Stimulated activated CD4-positive, alpha-beta T cell treated with anti-CD3 and anti-CD28 coated beads, TNF-alpha, amount 100 ng/mL, for 1 hour (primary cell): ENCODE measurements around the gene PGLYRP4.
"Not testable (repeated sequence)": the region's sequence is repeated elsewhere in the genome, so short reads cannot be mapped to it uniquely, and the experiment has no call there.

Source experiments
- DNase-seq, 3 donors: peaks; one replicate each; pipeline ENCODE4 v3.0.0-alpha.2; 2020; ENCODE audit warnings: low read depth in 3 of 3, low spot score in 1 of 3

PGLYRP4 gene

DNA sequence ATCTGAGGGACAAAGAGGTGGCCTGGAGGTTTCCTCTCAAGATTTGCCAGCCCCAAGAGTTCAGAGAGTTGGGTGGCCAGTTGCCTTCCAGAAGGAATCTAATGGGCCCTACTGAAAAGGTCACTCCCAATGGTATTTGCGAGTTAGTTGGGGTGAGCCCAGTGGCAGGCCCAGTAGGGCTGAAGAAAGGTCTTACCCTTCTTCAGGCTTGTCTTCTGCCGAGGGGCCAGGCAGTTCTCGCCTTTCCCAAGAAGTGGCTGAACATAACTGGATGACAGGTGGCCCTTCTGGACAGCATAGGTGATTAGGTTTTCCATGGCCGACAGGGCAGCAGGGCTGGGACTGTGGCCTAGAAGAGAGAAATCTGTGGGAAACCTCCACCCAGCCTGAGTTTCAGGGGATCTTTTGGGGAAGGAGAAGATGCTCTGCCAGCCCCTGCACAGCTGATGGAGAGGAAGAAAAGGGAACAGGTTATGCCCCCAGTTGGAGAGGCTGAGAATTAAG lies 7.2 kb downstream of the PGLYRP4 start:
- no peak for DNase-seq

DNA sequence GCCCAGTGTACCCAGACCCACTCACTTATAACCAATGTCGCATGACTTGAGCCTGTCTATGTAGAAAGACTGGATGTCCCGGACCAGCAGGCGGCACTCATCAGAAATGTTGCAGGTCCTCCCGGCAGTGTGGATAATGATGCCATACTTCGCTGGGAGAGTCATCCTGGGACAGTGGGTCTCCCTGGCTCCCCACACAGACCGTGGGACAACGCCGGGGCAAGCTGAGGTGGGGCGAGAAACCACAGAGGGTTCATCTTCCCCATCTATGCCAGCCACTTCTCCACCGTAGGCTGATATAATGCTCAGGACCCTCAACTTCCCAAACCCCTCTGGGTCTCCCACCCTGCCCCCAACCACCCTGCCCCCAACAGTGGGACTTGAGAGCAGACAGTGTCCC lies 8.3 kb downstream of the PGLYRP4 start:
- no peak for DNase-seq

- DNase-seq, result no peak
Observed at GRCh38 chr1:153339802-153340201, 8.8 kb downstream of the PGLYRP4 start.

GRCh38 chr1:153337980-153338853 lies 10.4 kb downstream of the PGLYRP4 start:
- DNase-seq, result no peak

DNA sequence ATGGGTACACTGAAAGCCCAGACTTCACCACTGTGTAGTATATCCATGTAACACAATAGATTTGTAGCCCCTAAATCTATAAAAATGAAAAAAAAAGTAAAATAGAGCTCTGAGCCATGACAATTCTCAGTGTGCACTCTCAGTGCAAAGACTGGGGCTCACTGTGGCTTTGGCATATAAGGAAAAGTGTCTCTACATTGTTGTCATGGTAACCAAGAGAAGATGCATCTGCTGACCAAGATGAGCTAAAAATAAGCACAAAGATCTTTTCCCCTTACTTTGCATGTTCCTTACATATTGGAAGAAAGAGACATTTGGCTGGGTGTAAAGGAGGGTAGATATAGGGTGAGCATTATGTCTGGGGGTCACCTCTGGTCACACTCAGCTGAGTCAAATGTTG lies 12.0 kb downstream of the PGLYRP4 start:
- no peak for DNase-seq

DNA sequence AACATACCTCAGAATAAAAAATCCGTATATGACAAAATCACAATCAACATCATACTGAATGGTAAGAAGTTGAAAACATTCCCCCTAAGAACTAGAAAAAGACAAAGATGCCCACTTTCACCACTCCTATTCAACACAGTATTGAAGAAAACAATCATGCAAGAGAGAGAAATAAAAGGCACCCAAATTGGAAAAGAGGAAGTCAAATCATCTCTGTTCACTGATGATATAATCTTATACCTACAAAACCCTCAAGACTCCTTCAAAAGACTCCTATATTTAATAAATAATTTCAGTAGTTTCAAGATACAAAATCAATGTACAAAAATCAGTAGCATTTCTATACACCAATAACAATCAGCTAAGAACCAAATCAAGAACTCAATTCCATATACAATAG lies 14.7 kb downstream of the PGLYRP4 start:
- no peak for DNase-seq

DNA sequence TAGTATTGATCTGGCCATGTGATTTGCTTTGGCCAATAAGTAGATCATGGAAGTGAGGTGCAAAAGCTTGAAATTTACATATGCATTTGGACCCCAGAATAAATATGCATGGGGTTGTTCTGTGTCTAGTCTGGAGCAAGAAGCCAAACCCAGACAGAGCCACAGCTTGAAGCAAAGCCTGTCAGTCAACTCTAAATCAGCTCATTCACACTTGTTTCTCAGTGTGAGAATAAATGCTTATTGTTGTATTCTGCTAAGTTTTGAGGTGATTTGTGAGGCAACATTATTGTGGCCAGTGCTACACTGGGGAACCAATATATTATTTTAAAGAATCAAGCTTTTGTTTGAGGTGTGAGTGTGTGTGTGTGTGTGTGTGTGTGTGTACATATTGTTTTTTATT lies 23.7 kb downstream of the PGLYRP4 start:
- DNase-seq, result no peak

- DNase-seq, result no peak
Observed at GRCh38 chr1:153322568-153322967, 26.1 kb downstream of the PGLYRP4 start.

GRCh38 chr1:153318145-153318544 lies 30.5 kb downstream of the PGLYRP4 start:
- not testable (repeated sequence) for DNase-seq

GRCh38 chr1:153316013-153316412 lies 32.6 kb downstream of the PGLYRP4 start:
- DNase-seq, result not testable (repeated sequence)

DNA sequence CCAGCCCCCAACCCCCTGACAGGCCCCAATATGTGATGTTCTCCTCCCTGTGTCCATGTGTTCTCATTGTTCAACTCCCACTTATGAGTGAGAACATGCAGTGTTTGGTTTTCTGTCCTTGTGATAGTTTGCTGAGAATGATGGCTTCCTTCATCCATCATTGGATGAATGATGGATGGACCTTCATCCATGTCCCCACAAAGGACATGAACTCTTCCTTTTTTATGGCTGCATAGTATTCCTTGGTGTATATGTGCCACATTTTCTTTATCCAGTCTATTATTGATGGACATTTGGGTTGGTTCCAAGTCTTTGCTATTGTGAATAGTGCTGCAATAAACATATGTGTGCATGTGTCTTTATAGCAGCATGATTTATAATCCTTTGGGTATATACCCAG lies 34.3 kb downstream of the PGLYRP4 start:
- DNase-seq, result not testable (repeated sequence)

DNA sequence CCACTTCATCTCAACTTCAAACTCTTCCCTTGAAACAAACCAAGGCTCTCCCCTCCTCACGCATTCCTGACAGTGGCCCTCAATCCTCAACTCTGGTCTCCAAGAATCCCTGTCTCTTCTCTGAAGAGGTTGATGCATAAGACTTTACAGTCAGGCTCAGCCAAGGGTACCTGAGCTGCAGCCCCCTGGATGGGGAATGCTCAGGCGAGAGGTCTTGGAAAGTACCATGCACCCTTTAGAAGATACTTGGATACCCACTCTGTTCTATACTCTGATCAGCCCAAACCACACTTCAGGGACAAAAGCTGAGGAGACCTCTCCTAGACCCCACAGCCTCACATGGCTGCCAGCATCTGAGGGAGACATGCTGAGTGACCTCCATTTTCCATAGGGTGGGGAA lies 35.4 kb downstream of the PGLYRP4 start:
- no peak for DNase-seq

DNA sequence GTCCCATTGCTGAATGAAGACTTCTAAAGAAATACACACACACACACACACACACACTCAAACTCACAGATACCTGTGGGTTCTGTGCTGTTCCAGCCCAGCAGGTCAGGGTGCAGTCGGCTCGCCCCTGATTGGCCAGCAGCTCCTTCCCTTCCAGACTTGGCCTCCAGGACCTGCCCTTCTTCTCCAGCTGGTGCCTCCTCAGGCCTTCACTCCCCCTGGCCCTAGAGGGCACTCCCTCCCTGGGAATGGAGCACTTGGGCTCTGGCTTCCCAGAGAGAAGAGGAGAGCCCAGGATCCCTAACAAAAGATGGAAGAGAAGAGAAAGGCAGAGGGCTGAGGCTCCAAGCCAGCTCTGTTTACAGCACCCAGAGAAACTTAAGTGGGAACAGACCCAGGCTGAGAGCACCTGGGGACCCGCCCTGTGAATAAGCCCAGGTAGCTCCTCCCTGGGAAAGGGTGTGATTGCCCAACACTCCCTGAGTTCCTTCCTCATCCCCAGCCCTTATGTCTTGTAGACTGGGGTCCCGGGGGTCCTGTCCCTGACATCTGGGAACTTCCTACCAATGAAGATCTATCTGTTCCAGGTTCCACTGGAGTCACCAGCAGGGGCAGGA lies 36.0 kb downstream of the PGLYRP4 start, which contains the start of gene PGLYRP3:
Gene PGLYRP3, minus strand, starts transcription at position 383 of the 617 bp plus-strand sequence. CDS start 2,287 bp downstream, outside the sequence.
- DNase-seq, result no peak

- no peak for DNase-seq
Observed at GRCh38 chr1:153310526-153310925, 38.1 kb downstream of the PGLYRP4 start.

DNA sequence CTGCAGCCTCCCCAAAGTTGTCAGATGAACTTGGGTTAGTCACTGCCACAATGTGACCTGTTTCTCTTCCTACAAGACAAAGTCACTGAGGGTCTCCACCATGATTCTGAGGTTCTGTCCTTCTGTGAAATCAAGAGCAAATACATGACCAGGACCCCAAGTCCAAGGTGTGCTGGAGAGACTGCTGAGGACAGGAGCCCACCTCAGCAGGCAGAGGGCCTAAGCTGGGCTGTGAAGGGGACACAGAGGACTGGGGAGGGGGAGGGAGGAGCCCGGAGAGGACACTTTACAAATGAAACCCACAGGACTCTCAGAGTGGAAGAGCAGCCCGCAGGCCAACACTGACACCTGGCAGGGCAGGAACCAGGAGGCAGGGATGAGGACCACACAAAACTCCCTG lies 39.2 kb downstream of the PGLYRP4 start:
- no peak for DNase-seq

- no peak for DNase-seq
Observed at GRCh38 chr1:153308540-153308939, 40.1 kb downstream of the PGLYRP4 start.

GRCh38 chr1:153307221-153307600 lies 41.4 kb downstream of the PGLYRP4 start:
- no peak for DNase-seq

GRCh38 chr1:153306303-153307220 lies 42.1 kb downstream of the PGLYRP4 start:
- no peak for DNase-seq

DNA sequence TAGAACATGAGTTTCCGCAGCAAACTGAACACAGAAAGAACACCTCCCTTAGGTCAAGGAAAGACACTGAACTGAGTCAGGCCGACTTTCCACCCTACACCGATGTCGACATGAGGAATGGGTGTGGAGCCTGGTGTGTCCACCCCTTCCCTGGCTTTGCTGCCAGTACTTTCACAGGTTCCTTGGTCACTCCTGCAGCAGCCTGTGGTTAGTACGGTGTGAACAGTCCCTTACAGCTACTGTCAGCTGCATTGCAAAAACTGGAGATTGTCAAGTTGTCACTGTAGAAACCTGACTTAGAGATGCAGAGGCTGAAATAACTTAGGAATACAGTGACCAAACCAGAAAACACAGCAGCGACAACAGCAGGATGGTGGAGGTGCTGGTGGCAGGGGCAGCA lies 43.0 kb downstream of the PGLYRP4 start:
- no peak for DNase-seq

GRCh38 chr1:153302308-153302707 lies 46.3 kb downstream of the PGLYRP4 start:
- DNase-seq, result no peak

- no peak for DNase-seq
Observed at GRCh38 chr1:153293851-153294250, 54.8 kb downstream of the PGLYRP4 start.
